ENCODE data around the gene PRIM2. TPM values are rescaled to one million over a fixed set of nuclear protein-coding genes. Genes with fewer than 3 reads are reported as not detected.

The PRIM2 gene
- total and polyA plus RNA-seq, 10 of the 15 experiments (the other 5 are each of a cell fraction or from before 2014, with no cell fraction given) = 13.2 to 38.6 (median 25.1) TPM

DNA sequence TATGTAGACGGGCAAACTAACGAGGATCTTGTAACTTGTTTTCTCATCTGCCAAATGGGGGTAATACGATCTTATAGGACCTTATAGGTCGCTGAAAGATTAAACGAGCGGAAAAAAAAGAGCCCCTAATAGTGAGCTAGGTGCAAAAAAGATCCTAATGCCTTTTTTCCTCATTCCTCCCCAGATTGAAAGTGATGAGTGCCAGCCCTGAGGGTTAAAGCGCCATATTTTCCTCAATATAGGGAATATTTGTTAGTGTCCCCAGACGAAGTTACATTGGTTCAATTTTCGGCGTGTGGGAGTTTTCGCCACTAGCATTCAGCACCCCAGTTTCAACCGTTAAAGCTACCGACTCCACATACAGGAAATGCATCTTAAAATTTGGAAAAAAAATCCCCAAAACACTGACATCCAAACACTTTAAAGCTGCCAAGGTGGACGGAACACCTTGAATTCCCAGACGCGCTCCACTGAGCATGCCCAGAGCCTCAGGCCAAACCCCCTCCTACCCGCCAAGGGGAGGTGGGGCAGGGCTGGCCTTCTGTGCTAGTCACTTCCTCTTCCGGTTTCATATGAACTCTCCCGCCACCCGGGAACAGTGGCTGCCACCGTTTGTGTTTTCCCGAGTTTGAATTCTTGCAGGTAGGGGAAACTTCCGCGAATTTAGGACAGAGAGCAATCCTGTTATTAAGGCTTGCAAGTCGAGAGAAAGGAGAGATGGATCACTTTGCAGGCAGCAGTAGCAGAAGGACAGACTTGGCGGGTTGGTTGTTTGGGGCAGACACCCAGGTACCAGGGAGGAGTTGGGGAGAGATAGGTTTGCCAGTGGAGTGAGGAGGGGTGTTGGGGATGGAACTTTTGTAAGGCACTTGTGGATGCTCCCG, at the start of gene PRIM2 (continued):
- TF ChIP-seq CREB1 (IDR thresholded peaks at IDR 0.05; ENCODE audit: low read depth) (peak; percentile 69), YY1 (IDR thresholded peaks at IDR 0.05; ENCODE audit: low read depth, low read length) (peak; percentile 31; the same call in 1 of the 2 replicates), RB1 (IDR thresholded peaks at IDR 0.05; ENCODE audit: borderline replicate concordance) (peak; percentile 93; the same call in 1 of the 2 replicates), SIN3A (IDR thresholded peaks at IDR 0.05; ENCODE audit: low read depth, low read length) (peak; percentile 85), NFIC (IDR thresholded peaks at IDR 0.05; ENCODE audit: low read depth, low read length) (0 out of 2 replicates have a peak, but pooled peaks have one; percentile 48), RCOR1 (conservative IDR thresholded peaks at IDR 0.05; ENCODE audit: low read depth, low read length) (no peak), DPF2 (IDR thresholded peaks at IDR 0.05) (no peak), SMAD1 (IDR thresholded peaks at IDR 0.05; ENCODE audit: low read depth, partially characterized antibody) (no peak), MYB (IDR thresholded peaks at IDR 0.05; ENCODE audit: borderline replicate concordance, low read depth, low read length) (0 out of 2 replicates have a peak, but pooled peaks have one; percentile 17), HDAC2 (IDR thresholded peaks at IDR 0.05) (no peak), MTA2 (IDR thresholded peaks at IDR 0.05; ENCODE audit: low read depth) (0 out of 2 replicates have a peak, but pooled peaks have one; percentile 13), POLR2A (IDR thresholded peaks at IDR 0.05; ENCODE audit: low read depth, low read length) (peak; percentile 79), SREBF2 (IDR thresholded peaks at IDR 0.05; ENCODE audit: low read length) (no peak), CBX5 (IDR thresholded peaks at IDR 0.05; ENCODE audit: low read depth) (0 out of 2 replicates have a peak, but pooled peaks have one; percentile 28), BMI1 (IDR thresholded peaks at IDR 0.05; ENCODE audit: borderline replicate concordance) (no peak)
- TF ChIP-seq, protein P1, sequence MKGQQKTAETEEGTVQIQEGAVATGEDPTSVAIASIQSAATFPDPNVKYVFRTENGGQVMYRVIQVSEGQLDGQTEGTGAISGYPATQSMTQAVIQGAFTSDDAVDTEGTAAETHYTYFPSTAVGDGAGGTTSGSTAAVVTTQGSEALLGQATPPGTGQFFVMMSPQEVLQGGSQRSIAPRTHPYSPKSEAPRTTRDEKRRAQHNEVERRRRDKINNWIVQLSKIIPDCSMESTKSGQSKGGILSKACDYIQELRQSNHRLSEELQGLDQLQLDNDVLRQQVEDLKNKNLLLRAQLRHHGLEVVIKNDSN (IDR thresholded peaks at IDR 0.05; ENCODE audit: borderline replicate concordance, extremely low read length, insufficient read depth, low read depth, low read length) = no peak
